Parathyroid adenoma (tissue), 2 donors: ENCODE results near the gene SLC29A1.

Source experiments
- H2AFZ ChIP-seq: fragments of 300-600 bp; sonication (generic); one replicate; pipeline ENCODE4 v1.7.0; 2017; ENCODE audit warnings: antibody characterized with exemption, mild to moderate bottlenecking
- H3K27ac ChIP-seq: fragments of 300-600 bp; sonication (generic); one replicate; pipeline ENCODE4 v1.7.0; 2017
- H3K27me3 ChIP-seq: fragments of 300-600 bp; sonication (generic); one replicate; pipeline ENCODE4 v1.7.0; 2017; ENCODE audit warnings: low read length; ENCODE audit not compliant: control insufficient read depth, insufficient read depth
- H3K36me3 ChIP-seq: fragments of 300-600 bp; sonication (generic); one replicate; pipeline ENCODE4 v1.7.0; 2017; ENCODE audit warnings: low read length; ENCODE audit not compliant: control insufficient read depth, insufficient read depth
- H3K4me1 ChIP-seq: fragments of 300-600 bp; sonication (generic); one replicate; pipeline ENCODE4 v1.7.0; 2017; ENCODE audit warnings: control low read depth
- H3K4me2 ChIP-seq: fragments of 300-600 bp; sonication (generic); one replicate; pipeline ENCODE4 v1.7.0; 2017; ENCODE audit warnings: low read length
- H3K4me3 ChIP-seq: fragments of 300-600 bp; sonication (generic); one replicate; pipeline ENCODE4 v1.7.0; 2017; ENCODE audit warnings: low read depth, low read length
- H3K79me2 ChIP-seq: fragments of 300-600 bp; sonication (generic); one replicate; pipeline ENCODE4 v1.7.0; 2017; ENCODE audit warnings: control low read depth
- H3K9ac ChIP-seq: fragments of 300-600 bp; sonication (generic); one replicate; pipeline ENCODE4 v1.7.0; 2017; ENCODE audit warnings: mild to moderate bottlenecking
- H3K9me3 ChIP-seq: fragments of 300-600 bp; sonication (generic); one replicate; pipeline ENCODE4 v1.7.0; 2017; ENCODE audit warnings: low read length; ENCODE audit not compliant: control insufficient read depth
- TF ChIP-seq, protein P1 (sequence below): fragments of 300-600 bp; sonication (generic); IDR thresholded peaks from one replicate; pipeline ENCODE4 v1.7.0; 2017; ENCODE audit warnings: antibody characterized with exemption, mild to moderate bottlenecking
- donor health status: primary hyperparathyroidism.

The SLC29A1 gene

GRCh38 chr6:44277763-44278162, 54.4 kb downstream of the SLC29A1 start:
- H3K27ac ChIP-seq, result no peak overlapping the region
- no peak overlapping the region for H3K4me2 ChIP-seq
- no peak overlapping the region for H2AFZ ChIP-seq
- no peak overlapping the region for H3K9ac ChIP-seq
- H3K4me3 ChIP-seq, result no peak overlapping the region
- TF ChIP-seq, protein P1, sequence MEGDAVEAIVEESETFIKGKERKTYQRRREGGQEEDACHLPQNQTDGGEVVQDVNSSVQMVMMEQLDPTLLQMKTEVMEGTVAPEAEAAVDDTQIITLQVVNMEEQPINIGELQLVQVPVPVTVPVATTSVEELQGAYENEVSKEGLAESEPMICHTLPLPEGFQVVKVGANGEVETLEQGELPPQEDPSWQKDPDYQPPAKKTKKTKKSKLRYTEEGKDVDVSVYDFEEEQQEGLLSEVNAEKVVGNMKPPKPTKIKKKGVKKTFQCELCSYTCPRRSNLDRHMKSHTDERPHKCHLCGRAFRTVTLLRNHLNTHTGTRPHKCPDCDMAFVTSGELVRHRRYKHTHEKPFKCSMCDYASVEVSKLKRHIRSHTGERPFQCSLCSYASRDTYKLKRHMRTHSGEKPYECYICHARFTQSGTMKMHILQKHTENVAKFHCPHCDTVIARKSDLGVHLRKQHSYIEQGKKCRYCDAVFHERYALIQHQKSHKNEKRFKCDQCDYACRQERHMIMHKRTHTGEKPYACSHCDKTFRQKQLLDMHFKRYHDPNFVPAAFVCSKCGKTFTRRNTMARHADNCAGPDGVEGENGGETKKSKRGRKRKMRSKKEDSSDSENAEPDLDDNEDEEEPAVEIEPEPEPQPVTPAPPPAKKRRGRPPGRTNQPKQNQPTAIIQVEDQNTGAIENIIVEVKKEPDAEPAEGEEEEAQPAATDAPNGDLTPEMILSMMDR, result no peak
- no peaks in the 10 kb centered on the region for H3K9me3 ChIP-seq
- no peaks in the 10 kb centered on the region for H3K4me1 ChIP-seq
- H3K27me3 ChIP-seq, result no peaks in the 10 kb centered on the region
- H3K79me2 ChIP-seq, result no peaks in the 10 kb centered on the region
- no peaks in the 10 kb centered on the region for H3K36me3 ChIP-seq

DNA sequence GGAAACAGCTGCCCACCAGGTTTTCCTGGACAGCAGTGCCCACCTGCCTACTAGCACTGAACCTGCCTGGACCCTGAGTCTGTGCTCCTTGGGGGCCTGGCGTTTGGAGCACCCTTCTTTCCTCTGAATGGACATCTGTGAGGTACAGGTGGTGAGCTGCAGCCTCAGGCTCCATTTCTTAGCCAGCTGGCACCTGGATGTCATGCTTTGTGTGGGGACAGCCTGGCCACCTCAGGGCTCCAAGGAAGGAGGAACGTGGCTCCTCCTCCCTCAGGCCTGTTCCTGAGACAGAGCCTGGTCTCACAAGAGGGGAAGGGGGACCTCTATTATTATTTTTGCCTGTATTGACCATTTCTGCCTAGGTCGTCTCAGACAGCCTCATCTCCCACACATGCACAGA, 54.9 kb downstream of the SLC29A1 start:
- Histone ChIP-seq H2AFZ (no peak overlapping the region), H3K9ac (no peak overlapping the region), H3K4me3 (no peak overlapping the region), H3K4me2 (no peak overlapping the region), H3K27me3 (no peaks in the 10 kb centered on the region), H3K36me3 (no peaks in the 10 kb centered on the region), H3K79me2 (no peaks in the 10 kb centered on the region), H3K4me1 (no peaks in the 10 kb centered on the region), H3K27ac (no peak overlapping the region), H3K9me3 (no peaks in the 10 kb centered on the region)
- TF ChIP-seq, protein P1, result no peak

DNA sequence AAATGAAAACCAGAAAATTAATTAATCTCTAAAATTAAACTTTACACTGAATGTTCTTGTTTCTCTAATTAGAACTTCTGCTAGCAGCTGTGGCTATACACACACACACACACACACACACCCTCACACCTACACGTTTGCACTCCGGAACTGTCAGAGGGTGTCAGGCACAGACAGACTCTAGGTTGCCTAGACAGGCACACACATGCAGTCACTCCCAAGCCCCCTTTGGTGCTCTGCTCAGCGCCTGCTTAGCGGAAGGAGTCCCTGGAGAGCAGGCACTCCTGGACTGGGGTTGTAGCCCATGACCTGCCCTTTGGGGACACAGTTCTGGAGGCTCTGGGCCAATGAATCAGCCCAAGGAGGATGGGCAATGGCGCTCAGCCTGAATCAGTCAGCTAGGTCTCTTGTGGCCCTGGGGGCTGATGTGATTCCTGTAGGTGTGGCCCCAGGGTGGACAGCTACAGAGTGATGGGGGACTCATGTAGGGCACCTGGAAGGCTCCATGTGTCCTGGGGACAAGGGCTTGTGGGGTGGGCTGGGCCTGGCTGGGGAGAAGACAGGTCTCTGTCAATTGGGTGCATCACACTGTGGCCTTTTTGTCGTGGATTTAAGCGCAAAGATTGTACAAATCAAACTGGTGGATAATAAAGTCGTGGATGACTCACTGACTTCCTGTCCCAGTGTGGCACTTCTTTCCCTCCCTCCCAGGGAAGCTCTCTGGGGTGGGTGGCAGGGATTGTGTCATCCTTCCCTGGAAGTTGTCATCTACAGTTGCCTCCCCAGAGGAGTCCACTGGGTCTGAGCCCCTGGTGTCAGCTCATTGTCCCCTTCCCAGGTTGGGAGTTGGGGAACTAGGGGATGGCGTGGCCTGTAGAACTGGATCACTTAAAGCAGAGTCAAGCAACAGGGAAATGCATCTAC, 55.6 kb downstream of the SLC29A1 start:
- Histone ChIP-seq H3K79me2 (no peaks in the 10 kb centered on the region), H3K27me3 (no peaks in the 10 kb centered on the region), H3K9me3 (no peaks in the 10 kb centered on the region), H3K4me3 (no peak overlapping the region), H2AFZ (no peak overlapping the region), H3K9ac (no peak overlapping the region), H3K4me2 (no peak overlapping the region), H3K27ac (no peak overlapping the region), H3K36me3 (no peaks in the 10 kb centered on the region), H3K4me1 (no peaks in the 10 kb centered on the region)
- TF ChIP-seq, protein P1, result no peak
